Omental fat pad (tissue), 4 donors: Measurements from ENCODE around the gene ZDHHC8. TPM values are rescaled to one million over a fixed set of nuclear protein-coding genes. Genes with fewer than 3 reads are reported as not detected.

Source experiments
- ATAC-seq: fragments of 150-250 bp; one replicate; pipeline ENCODE4 v1.9.1; 2016; ENCODE audit warnings: mild to moderate bottlenecking, moderate library complexity; ENCODE audit not compliant: low FRiP score
- DNase-seq: peaks from one replicate; pipeline ENCODE4 v3.0.0-alpha.2; 2019; ENCODE audit warnings: low spot score
- total RNA-seq, 4 donors: library from RNA; depleted of rRNA; stranded (reverse); fragments of >200 nt; gene quantifications; one replicate each; pipeline ENCODE4 v1.1.0, GENCODE V29; 2016
- TF ChIP-seq, protein P1 (sequence below), 3 donors: fragments of 450-650 bp; IDR thresholded peaks; one replicate each; pipeline ENCODE4 v1.5.1; 2016 to 2017; ENCODE audit warnings: antibody characterized with exemption in 3 of 3, mild to moderate bottlenecking in 3 of 3, moderate library complexity in 2 of 3

Gene ZDHHC8
- total RNA-seq, 4 donors from 2014 or later, result 9.5 to 23.3 (median 16.4) TPM

DNA sequence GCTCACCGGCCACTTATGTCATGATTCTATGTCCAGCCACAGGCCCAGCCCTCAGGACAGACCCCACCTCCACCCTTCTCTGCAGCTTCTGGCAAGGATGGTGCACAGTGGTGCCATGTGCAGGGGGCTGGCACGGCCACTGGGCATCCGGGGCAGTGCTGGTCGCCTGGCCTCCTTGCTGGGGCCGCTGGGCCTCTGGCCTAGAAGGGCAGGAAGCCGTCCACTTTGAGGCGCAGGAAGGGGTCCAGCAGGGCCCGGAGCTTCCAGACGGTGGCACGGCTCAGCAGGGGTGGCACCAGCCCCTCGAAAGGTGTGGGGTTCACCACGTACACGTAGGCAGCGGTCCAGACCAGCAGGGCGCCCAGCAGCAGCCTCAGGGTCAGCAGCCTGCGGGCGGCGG is 16.8 kb downstream of the ZDHHC8 start:
- TF ChIP-seq, protein P1, sequence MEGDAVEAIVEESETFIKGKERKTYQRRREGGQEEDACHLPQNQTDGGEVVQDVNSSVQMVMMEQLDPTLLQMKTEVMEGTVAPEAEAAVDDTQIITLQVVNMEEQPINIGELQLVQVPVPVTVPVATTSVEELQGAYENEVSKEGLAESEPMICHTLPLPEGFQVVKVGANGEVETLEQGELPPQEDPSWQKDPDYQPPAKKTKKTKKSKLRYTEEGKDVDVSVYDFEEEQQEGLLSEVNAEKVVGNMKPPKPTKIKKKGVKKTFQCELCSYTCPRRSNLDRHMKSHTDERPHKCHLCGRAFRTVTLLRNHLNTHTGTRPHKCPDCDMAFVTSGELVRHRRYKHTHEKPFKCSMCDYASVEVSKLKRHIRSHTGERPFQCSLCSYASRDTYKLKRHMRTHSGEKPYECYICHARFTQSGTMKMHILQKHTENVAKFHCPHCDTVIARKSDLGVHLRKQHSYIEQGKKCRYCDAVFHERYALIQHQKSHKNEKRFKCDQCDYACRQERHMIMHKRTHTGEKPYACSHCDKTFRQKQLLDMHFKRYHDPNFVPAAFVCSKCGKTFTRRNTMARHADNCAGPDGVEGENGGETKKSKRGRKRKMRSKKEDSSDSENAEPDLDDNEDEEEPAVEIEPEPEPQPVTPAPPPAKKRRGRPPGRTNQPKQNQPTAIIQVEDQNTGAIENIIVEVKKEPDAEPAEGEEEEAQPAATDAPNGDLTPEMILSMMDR (IDR thresholded peaks at IDR 0.05), result no peak
- DNase-seq (no peak), ATAC-seq (no peak)

GRCh38 chr22:20149257-20150250 is 17.9 kb downstream of the ZDHHC8 start:
- no peak for ATAC-seq
- no peak for DNase-seq

GRCh38 chr22:20150381-20151275 is 19.0 kb downstream of the ZDHHC8 start, which contains the start of gene CCDC188:
Gene CCDC188 (minus strand): TSS chr22:20151055. CDS start chr22:20150986, 69 bp downstream.
- DNase-seq (no peak), ATAC-seq (no peak)
- TF ChIP-seq, protein P1 (IDR thresholded peaks at IDR 0.05), result no peak

More at GRCh38 chr22:20149257-20150250, 17.9 kb downstream of the ZDHHC8 start:
- TF ChIP-seq, protein P1 (IDR thresholded peaks at IDR 0.05), result no peak

- TF ChIP-seq, protein P1 (IDR thresholded peaks at IDR 0.05), result no peak
- ATAC-seq, result no peak
- no peak for DNase-seq
These were observed 19.6 kb downstream of the ZDHHC8 start for GRCh38 chr22:20151276-20151588.

GRCh38 chr22:20152464-20152890 is 20.9 kb downstream of the ZDHHC8 start:
- DNase-seq (no peak), ATAC-seq (no peak)
- TF ChIP-seq, protein P1 (IDR thresholded peaks at IDR 0.05), result no peak

- DNase-seq (no peak), ATAC-seq (no peak)
- TF ChIP-seq, protein P1 (IDR thresholded peaks at IDR 0.05), result no peak
These were observed 22.3 kb downstream of the ZDHHC8 start for GRCh38 chr22:20153945-20154344.
